ENCODE results near the gene AFG1L.
"Not testable (repeated sequence)": the region's sequence is repeated elsewhere in the genome, so short reads cannot be mapped to it uniquely, and the experiment has no call there.

Gene AFG1L

GRCh38 chr6:108416047-108416833 is 121.4 kb downstream of the AFG1L start:
- DNase-seq (ENCODE audit: low read depth) = not testable (repeated sequence)

DNA sequence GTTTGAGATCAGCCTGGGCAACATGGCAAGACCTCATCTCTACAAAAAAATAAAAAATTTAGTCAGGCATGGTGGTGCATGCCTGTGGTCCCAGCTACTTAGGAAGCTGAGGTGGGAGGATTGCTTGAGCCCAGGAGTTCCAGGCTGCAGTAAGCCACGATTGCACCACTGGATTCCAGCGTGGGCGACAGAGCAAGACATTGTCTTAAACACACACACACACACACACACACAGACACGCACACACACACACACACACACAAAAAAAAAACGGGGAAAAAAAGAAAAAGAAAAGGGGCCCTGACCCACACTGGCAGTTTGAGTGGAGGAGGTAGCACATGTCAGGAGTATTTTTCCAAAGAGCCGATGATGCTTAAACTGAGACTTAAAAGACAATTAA is 122.2 kb downstream of the AFG1L start:
- no peak for DNase-seq (ENCODE audit: low read depth)

DNA sequence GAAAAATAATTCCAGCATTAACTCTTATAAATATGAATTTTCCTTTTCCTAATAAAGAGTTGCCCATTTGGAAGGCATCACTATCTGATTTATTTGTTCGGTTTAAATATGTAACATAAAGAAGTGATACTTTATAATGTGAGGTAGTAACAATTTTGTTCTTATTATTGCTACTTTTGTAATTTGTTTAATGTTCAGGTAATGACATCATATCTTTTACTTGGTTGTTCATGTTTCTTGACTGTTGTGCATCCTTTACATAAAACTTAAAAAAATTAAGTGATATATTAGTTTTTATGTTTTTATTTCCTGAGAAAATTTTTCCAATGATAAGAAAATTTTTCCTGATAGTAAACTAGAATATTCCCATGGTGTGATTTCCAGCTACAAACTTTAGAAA is 124.6 kb downstream of the AFG1L start:
- DNase-seq (ENCODE audit: low read depth) = no peak

DNA sequence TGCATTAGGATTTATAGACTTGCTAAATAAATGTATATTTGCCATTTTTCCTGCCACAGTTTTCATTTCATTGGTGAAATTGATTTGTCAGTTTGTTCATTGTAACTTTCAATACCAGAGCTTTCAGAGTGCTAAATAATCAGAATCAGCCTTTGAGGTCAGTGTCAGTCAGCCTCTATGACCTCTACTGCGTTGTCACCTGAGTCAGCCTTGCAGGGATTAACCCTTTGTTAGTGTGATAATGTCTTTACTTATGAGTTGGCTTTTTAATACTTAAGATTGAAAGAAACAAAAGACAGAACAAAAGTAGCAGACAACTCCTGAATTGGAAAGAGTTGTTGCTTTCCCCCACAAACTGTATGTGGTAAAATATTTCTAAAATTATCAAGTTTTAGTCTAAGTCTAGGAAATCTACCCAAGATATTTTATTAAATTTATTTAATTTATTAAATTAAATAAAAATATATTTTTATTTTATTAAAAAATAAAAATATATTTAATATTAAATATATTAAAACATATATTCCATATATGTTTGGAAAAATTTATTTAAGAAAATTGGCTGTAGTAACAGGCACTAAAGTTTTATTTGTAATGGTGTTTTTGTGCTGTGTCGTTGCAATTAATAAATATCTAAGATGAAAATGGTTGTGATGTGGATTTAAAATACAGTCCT is 125.2 kb downstream of the AFG1L start:
- no peak for DNase-seq (ENCODE audit: low read depth)

DNA sequence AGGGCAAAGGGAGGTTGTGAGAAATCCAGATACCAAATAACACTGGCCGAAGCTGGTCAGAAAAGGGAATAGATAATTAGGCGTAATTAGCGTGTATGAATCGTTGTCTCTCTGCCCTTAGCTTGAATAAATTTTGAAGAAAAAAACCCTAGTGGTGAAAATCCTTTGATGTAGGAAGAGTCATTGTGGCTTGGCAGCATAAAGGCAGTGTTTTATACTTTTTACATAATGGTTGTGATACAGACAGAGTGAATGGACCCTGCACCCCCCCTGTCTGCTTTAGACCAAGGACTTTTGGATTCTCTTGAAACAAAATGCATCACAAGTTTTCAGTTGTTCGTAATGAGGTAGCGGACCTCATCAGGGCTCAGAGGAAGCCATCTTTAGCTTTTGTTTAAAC is 126.5 kb downstream of the AFG1L start:
- DNase-seq (ENCODE audit: low read depth) = no peak

DNA sequence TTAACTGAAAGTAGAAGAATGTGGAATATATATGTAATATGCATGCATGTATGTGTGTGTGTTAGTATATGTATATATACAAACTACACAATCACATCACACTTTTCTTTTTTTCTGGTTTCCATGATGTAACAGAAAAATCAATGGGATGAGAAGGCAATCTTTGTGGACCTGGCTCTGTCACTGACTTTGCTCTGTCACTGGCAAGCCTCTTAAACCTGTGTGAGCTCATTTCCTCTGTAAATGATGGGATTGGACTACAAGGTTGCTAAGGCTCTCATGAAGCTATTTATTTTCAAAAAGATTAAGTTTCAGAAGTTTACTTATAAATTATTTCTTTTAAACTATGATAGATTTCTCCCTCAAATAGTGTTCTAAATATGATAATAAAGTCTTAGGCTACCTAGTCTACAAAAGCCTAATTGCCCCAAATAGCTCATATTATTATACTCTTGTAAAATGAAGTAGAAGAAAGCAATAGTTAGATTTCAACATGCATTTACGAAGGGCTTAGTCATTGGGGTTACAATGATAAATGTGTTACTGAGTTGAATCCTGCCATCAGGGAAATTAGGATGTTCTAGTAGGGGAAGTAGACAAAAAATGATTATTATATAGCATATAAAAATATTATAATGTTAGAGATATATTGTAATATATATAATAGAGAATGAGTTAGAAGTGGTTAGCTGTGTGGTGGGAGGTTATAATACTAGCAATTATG is 129.3 kb downstream of the AFG1L start:
- no peak for DNase-seq (ENCODE audit: low read depth)

- no peak for DNase-seq (ENCODE audit: low read depth)
Observed at GRCh38 chr6:108425428-108425827, 130.6 kb downstream of the AFG1L start.

DNA sequence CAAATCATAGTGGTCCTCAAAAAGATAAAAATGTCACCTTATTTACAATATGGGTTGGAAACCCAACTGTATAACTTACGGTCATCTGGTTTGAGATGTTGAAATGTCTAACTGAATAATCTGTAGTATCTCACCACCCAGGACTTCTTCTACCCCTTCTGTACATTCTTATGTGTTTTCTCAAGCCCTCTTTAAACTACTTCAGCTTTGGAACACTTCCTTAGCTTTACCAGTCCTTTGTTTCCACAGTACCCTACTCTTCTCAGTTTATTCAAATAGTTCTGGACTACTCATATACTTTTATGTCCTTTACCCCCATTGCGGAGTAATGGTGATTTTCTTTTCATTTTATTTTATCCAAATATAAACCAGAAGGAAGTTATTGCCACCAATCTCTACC is 137.3 kb downstream of the AFG1L start:
- no peak for DNase-seq (ENCODE audit: low read depth)

- DNase-seq (ENCODE audit: low read depth) = no peak
Observed at GRCh38 chr6:108432792-108433191, 137.9 kb downstream of the AFG1L start.

DNA sequence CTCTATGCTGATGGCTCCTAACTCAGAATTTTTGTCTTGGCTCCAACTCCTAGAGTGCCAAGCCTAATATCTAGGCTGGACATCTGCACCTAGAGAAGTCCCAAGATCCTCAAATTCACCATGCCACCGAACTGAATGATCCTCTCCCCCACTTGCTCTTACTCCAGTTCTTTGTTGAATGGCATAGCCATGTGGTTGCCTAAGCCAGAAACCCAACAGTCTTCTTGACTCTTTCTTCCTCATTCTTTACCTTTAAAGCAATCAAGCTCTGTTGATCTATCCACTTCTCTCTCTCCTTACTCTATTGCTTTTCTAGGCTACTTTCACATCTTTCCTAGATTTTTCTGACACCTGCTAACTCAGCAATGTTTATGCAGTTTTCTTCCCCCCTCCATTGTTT is 139.4 kb downstream of the AFG1L start:
- no peak for DNase-seq (ENCODE audit: low read depth)

- DNase-seq (ENCODE audit: low read depth) = no peak
Observed at GRCh38 chr6:108435391-108435790, 140.5 kb downstream of the AFG1L start.

DNA sequence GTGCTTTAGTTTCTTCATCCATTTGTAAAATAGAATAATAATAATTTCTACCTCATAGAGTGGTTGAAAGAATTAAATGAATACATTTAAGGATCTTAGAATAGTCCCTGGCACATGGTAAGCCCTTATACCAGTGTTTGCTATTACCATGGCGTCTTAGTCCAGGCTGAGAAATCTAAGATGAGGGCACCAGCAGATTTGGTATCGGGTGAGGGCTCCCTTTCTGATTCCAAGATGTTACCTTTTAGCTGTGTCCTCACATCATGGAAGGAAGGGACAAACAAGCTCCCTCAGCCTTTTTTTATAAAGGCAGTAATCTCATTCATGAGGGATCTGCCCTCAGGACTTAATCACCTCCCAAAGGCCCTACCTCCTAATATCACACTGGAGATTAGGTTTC is 141.9 kb downstream of the AFG1L start:
- no peak for DNase-seq (ENCODE audit: low read depth)

GRCh38 chr6:108437821-108438220 is 143.0 kb downstream of the AFG1L start:
- DNase-seq (ENCODE audit: low read depth) = no peak

DNA sequence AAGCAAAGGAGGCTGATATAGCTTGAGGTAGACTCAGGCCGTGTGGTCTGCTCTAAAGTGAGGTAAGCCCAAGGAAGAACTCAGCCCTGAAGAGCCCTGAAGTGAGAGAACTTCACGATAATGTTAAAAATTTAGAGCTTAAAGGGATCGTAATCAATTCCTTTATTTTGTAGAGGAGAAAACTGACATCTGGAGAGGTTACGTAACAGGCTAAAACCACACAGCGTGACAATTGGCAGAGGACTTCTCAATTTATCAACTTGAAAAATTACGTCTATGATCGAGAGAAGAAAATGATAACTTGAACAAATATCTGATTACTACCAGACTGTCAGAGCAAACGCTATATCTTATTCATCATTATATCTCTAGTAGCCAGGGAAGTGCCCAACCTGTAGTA is 144.1 kb downstream of the AFG1L start:
- no peak for DNase-seq (ENCODE audit: low read depth)

DNA sequence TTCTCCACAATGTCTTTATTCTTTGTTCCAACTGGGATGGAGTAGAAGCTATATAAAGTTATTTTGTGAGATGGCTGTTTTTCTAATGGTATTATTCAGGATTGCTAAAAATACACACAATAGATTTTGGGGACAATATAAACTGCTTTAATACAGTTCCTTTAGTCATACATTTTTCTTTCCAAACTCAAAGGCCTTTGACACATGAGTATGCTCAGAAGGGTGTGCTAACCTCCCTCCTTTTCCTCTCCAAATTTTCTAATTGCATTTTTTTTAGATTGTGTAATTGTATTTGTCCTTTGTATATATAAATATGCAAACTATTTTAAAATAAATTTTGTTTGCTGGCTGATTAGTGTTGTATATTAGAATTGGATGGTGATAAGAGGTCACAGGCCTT is 146.3 kb downstream of the AFG1L start:
- DNase-seq (ENCODE audit: low read depth) = no peak

DNA sequence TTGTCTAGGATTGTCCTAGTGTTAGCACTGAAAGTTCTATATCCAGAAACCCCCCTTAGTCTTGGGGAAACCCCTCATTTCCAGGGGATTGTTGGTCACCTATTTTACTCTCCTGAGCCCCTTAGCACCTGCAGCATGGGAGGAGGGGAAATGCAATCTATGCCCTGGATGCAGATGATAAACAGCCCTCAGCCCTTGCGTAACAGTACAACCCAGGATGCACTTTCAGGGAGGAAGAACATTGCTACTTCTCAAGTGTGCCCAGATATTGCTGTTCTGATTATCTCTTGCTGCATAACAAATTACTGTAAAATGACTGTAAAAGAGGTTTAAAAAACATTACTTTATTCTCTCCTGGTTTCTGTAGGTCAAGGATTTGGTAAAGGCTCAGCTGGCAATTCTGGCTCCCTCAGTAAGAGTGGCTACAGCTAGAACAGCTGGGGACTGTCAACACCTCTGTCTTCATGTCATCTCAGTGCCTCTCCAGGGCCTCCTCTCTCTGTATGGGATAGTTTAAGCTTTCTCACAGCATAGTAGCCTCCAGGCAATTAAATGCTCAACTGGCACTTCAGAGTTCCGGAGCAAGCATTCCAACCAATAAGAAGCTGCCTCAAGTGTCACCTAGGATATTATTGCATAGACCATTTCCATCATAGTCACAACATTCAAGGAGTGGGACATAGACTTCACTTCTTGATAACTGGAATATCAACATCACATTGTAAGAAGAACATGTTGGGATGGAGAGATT is 148.1 kb downstream of the AFG1L start:
- DNase-seq (ENCODE audit: low read depth) = no peak

- DNase-seq (ENCODE audit: low read depth) = no peak
Observed at GRCh38 chr6:108446629-108447150, 151.8 kb downstream of the AFG1L start.

DNA sequence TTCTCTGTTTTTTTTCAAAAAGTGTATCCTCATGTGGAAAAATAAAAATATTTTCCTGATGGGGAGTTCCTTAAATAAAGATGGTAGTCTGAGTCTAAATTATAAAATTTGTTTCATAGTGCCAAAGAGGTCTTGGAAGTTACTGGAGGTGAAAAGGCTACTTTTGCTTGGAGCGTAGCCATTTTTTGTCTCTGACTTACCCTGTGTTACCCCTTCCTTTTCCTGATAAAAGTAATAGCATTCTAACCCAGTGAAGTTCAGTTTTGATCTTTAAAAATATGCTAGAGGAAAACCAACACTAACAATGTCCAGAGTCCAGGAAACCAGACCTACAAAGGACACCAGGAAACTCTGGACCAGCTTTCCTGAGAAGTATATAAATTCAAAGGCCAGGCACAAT is 153.6 kb downstream of the AFG1L start:
- DNase-seq (ENCODE audit: low read depth) = no peak

- not testable (repeated sequence) for DNase-seq (ENCODE audit: low read depth)
Observed at GRCh38 chr6:108449717-108450116, 154.9 kb downstream of the AFG1L start.

GRCh38 chr6:108451816-108452215 is 157.0 kb downstream of the AFG1L start:
- no peak for DNase-seq (ENCODE audit: low read depth)

DNA sequence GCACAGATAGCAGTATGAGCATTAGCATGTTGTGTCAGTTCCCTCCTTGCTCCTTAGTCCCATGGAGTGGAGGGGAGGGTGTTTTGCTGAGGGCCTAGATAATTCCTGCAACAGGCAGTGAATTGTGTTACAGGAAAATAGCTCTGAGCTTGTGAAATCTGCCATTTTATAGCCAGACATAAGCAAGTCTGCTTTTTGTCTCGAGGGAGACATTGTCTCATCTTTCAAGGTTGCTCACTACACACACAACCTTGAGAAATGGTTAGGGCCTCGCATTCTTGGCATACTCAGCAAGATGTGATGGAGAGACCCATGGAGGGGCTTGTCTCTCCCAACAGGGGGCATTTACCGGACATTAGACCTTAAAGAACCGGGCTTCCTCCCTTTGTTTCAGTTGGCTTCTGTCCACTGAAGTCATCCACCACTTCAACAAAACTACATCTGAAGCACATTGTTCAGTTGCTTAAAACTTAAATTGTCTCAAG is 157.9 kb downstream of the AFG1L start:
- no peak for DNase-seq (ENCODE audit: low read depth)

GRCh38 chr6:108453601-108454185 is 158.8 kb downstream of the AFG1L start:
- DNase-seq (ENCODE audit: low read depth) = no peak

All from activated T-helper 1 cell treated with Interleukin-2 at 50 U/mL for 16 hours (primary cell).